Mucosa of stomach (tissue), 1 donor: ENCODE data around the gene ATG4B.

Experiments used
- H3K27me3 ChIP-seq: one replicate; pipeline ENCODE4 v1.7.0; 2013; ENCODE audit warnings: mild to moderate bottlenecking, low read length; ENCODE audit not compliant: control insufficient read depth, insufficient read depth
- H3K36me3 ChIP-seq: one replicate; pipeline ENCODE4 v1.7.0; 2013; ENCODE audit warnings: low read length; ENCODE audit not compliant: control insufficient read depth, insufficient read depth
- H3K4me1 ChIP-seq: one replicate; pipeline ENCODE4 v1.7.0; 2013; ENCODE audit warnings: mild to moderate bottlenecking, low read length; ENCODE audit not compliant: control insufficient read depth, insufficient read depth
- H3K4me3 ChIP-seq: one replicate; pipeline ENCODE4 v1.7.0; 2013; ENCODE audit warnings: low read length
- H3K9ac ChIP-seq: one replicate; pipeline ENCODE4 v1.7.0; 2013; ENCODE audit warnings: mild to moderate bottlenecking, low read length, moderate library complexity
- H3K9me3 ChIP-seq: one replicate; pipeline ENCODE4 v1.7.0; 2013; ENCODE audit warnings: mild to moderate bottlenecking, low read length, moderate library complexity; ENCODE audit not compliant: control insufficient read depth
- donor health status: Pancreatic carcinoma.

ATG4B gene

DNA sequence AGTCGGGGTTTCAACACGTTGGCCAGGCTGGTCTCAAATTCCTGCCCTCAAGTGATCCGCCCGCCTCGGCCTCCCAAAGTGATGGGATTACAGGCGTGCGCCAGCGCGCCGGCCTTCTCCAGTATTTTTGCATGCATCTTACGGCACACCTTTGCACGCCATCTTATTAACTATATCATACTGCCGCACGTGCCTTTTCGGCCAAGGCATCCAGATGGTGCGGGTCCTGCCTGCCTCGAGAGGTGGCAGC, 63.6 kb downstream of the ATG4B start:
- H3K36me3 ChIP-seq = no peaks in the 10 kb centered on the region
- H3K27me3 ChIP-seq = no peaks in the 10 kb centered on the region
- peak overlapping the region; percentile 72 for H3K9ac ChIP-seq
- peaks cover 7% of the 10 kb centered on the region for H3K4me1 ChIP-seq
- H3K4me3 ChIP-seq = no peak overlapping the region
- no peaks in the 10 kb centered on the region for H3K9me3 ChIP-seq

DNA sequence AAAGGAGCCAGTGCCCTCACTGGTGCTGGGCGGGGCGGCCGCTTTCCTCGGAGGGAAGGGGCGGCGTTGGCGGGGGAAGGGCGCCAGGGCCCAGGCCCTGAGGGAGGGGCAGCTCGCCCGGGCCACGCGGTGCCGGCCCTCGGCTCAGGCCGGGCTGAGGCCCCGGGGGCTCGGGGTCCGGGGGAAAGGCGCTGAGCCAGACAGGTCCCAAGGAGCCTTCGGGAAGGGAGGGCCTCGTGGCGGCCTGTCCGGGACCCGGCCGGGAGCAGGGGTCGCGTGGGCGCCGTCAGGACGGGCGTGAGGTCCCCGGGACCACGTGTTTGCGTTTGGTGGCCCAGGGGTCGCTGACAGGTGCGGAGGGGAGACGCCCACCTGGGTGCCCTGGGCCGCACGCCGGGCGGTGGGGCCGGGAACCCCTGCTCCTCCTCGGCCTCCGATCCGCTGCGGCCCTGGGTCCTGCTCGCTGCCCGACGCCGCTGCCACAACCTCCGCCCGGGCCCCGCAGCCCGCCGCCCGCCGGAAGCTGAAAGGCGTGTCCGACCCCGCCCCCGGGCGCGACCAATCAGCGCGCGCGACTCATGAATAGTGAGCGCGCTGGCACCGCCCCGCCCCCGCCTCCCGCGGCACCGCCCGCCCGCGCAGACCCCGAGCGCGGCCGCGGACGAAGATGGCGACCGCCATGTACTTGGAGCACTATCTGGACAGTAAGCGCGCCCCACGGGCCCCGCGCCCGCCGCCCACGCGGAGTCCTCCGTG, 64.1 kb downstream of the ATG4B start, which contains the start of gene ING5:
TSS of gene ING5 (plus strand) at position 641 of the 756 bp plus-strand sequence. CDS start at position 668, 27 bp downstream.
- H3K27me3 ChIP-seq = no peaks in the 10 kb centered on the region
- peak within 1 kb of the TSS; percentile 41 for H3K4me3 ChIP-seq
- H3K4me1 ChIP-seq = peaks cover 7% of the 10 kb centered on the region
- no peaks in the 10 kb centered on the region for H3K36me3 ChIP-seq
- H3K9ac ChIP-seq = peak within 1 kb of the TSS; percentile 75
- no peaks in the 10 kb centered on the region for H3K9me3 ChIP-seq

DNA sequence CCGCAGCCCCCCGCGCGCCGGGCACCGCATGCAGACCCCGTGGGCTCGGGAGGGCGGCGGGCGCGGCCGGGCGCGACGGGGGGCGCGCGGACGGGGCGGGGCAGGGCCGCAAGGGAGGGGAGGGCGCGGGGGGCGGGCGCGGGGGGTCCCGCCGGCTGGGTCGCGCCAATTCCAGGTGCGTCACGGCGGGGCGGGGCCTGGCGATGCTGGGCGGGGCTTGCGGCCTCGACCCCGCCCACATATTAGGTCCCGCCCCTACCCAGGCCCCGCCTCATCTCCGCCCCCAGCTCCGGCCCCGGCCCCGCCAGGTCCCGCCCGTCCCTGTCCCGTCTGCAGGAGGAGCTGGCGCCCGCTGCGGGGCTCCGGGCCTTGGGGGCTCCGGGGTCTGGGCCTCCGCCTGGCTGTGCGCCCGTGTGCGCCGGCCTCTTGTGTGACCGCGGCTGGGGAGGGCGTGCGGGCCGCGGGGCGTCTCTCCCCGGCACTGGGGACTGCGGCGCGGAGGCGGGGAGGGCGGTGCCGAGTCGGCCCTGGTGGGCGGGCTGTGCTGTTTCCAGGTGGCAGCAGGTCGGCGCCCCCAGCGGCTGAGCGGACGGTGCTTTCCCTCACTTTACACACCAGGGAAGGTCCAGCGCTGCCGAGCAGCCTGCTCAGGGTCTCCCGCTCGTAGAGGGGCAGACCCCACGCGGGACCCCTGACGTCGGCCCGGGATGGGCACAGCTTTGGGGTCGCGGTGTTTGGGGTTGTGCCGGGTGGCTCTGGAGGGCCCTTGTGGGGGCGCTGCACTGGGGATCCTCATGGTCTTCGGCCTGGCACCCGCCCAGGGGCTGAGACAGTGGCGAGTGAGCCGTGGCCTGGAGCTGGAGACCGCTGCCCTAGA, 64.9 kb downstream of the ATG4B start:
- Histone ChIP-seq H3K4me3 (peak overlapping the region; percentile 41), H3K4me1 (peaks cover 7% of the 10 kb centered on the region), H3K9ac (peak overlapping the region; percentile 75)

DNA sequence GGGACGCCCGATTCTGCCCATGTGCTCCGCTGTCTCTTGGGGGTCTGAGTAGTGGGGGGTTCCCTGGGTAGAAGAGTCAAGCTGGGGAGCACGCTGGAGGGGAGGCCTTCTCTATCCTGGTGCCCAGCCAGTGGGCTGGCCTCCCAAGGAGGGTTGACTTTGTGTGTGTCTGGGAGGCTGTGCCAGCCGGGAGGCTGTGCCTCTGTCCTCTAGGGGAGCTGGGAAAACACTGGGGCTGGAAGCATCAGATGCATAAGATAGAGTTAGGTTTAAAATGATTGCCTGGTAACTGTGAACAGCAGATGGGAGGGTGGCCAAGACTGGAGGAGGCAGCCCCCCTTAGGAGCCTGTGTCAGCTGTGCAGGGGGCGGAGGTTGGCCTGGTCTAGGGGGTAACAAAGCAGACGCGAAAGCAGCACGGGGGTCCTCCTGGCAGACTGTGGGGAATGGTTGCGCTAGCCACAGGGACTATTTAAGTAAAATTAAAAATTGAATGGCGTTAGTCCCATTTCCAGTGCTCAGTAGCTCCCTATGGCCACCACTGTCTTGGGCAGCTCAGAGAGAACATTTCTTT, 65.6 kb downstream of the ATG4B start:
- no peaks in the 10 kb centered on the region for H3K9me3 ChIP-seq
- H3K4me3 ChIP-seq = peak overlapping the region; percentile 41
- peak overlapping the region; percentile 75 for H3K9ac ChIP-seq
- H3K36me3 ChIP-seq = no peaks in the 10 kb centered on the region
- H3K4me1 ChIP-seq = peaks cover 7% of the 10 kb centered on the region
- no peaks in the 10 kb centered on the region for H3K27me3 ChIP-seq

More for the DNA sequence above, 64.9 kb downstream of the ATG4B start:
- Histone ChIP-seq H3K9me3 (no peaks in the 10 kb centered on the region), H3K27me3 (no peaks in the 10 kb centered on the region), H3K36me3 (no peaks in the 10 kb centered on the region)

DNA sequence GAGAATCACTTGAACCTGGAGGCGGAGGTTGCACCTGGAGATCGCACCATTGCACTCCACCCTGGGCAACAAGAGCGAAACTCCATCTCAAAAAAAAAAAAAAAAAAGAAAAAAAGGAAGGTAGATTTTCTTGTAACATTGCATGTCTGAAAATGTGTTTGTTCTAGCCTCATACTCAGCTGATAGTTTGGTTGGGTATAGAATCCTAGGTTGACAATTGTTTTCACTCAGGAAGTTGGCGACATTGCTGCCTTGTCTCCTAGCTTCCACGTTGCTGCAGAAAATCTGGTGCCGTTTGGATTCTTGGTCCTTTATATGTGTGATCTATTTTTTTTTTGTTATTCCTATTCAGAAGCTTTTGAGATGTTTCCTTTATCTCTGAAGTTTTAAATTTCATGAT, 69.0 kb downstream of the ATG4B start:
- no peaks in the 10 kb centered on the region for H3K27me3 ChIP-seq
- H3K9me3 ChIP-seq = no peaks in the 10 kb centered on the region
- no peak overlapping the region for H3K4me3 ChIP-seq
- peaks cover 4% of the 10 kb centered on the region for H3K36me3 ChIP-seq
- H3K4me1 ChIP-seq = peaks cover 7% of the 10 kb centered on the region
- H3K9ac ChIP-seq = no peak overlapping the region

DNA sequence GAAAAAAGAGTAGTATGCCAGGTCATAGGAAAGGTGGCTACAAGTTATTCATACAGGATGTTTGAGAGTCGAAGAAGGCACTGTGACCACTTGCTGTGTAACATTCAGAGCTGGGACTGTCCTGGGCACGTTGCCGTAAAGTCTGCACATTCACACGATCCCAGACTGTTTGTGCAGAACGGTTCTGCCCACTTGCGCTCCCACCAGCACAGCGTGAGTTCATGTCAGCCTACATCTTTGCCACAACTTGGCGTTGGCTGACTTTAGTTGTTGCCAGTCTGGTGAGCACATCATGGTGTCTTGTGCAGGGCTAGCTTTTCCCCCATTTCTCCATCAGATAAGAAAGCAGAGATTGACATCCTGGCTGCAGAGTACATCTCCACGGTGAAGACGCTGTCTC, 71.4 kb downstream of the ATG4B start:
- Histone ChIP-seq H3K36me3 (peaks cover 4% of the 10 kb centered on the region), H3K4me3 (no peak overlapping the region)

DNA sequence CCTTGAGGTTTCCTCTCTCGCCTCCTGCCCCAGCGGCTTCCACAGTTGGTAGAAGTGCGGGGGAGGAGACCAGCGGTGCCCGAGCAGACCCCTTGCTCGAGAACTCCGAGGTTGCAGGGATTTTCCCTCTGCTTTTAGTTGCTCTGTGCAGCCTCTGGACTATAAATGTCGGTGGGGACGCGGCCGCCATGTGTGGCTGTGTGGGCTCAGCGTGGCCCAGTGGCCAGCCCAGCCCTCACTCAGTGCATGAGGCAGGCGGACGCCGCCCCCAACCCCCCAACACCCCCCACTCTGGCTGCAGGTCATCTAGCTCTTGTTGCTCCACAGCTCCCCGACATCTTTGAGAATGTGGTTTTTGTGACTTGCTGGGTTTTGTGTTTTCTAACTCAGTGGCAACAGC, 81.6 kb downstream of the ATG4B start:
- no peaks in the 10 kb centered on the region for H3K27me3 ChIP-seq
- H3K4me3 ChIP-seq = no peak overlapping the region
- no peaks in the 10 kb centered on the region for H3K9me3 ChIP-seq
- H3K4me1 ChIP-seq = no peaks in the 10 kb centered on the region
- peaks cover 7% of the 10 kb centered on the region for H3K36me3 ChIP-seq
- H3K9ac ChIP-seq = no peak overlapping the region

More for the DNA sequence above, 71.4 kb downstream of the ATG4B start:
- Histone ChIP-seq H3K9me3 (no peaks in the 10 kb centered on the region), H3K9ac (no peak overlapping the region), H3K4me1 (no peaks in the 10 kb centered on the region), H3K27me3 (no peaks in the 10 kb centered on the region)

DNA sequence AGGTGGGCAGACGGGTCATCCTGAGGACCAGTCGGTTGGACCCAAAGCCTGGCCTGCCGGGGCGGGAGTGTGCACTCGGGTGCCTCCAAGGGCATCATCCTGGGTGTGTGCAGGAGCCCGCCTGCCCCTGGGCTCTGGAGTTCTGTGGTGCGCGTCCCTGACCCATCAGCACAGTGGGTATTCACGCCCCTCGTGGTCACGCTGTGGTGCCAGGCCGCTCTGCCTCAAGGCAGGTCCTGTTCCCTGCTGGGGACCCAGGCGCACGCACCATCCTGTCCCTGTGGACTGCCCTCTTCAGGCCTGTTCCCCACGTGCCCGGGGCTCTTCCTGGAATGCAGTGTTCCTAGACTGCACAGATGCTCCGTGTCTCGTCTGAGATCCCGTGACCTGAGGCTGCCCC, 82.6 kb downstream of the ATG4B start:
- peaks cover 7% of the 10 kb centered on the region for H3K36me3 ChIP-seq
- no peak overlapping the region for H3K4me3 ChIP-seq
- no peak overlapping the region for H3K9ac ChIP-seq
- H3K4me1 ChIP-seq = no peaks in the 10 kb centered on the region
- no peaks in the 10 kb centered on the region for H3K9me3 ChIP-seq
- H3K27me3 ChIP-seq = no peaks in the 10 kb centered on the region

DNA sequence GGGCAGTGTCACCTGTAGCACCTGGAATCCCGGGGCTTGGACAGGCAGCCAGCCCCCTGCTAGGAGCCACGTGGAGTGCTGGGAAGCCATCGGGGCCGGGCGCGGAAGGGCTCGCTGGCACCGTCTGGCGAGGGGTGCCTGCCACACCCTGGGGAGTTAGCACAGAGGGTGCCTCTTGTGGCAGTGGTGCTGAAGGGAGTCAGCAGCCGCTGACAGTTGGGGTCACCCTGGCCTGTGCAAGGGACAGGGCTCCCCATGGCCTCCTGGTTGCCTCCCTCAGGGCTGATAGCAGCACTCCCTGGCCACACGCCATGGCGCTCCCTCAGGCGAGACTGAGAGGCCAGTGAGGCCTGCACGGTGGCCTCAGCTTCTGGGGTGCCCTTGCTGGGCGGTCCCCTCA, 83.1 kb downstream of the ATG4B start:
- Histone ChIP-seq H3K36me3 (peaks cover 7% of the 10 kb centered on the region), H3K4me1 (no peaks in the 10 kb centered on the region), H3K27me3 (no peaks in the 10 kb centered on the region), H3K9ac (no peak overlapping the region), H3K4me3 (no peak overlapping the region), H3K9me3 (no peaks in the 10 kb centered on the region)

DNA sequence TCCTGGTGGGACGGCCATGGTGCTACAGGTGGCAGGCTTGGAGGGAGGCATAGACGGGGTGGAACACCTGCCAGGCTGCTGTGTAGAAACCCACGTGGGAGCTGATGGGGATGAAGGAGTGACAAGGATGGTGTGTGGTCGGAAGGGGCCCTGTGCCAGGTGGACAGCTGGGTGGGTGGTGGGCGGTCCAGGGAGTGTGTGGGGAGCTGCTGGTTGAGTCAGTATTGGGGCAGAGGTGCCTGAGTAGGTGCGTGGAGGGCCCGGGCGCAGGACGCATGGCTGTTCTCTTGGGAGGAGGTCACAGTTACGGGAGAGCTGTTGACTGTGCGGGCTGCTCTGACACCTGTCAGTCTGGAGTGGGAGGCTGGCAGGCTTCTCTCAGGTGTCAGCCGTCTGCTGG, 84.4 kb downstream of the ATG4B start:
- Histone ChIP-seq H3K4me1 (no peaks in the 10 kb centered on the region), H3K9ac (no peak overlapping the region), H3K9me3 (no peaks in the 10 kb centered on the region), H3K36me3 (peaks cover 7% of the 10 kb centered on the region), H3K4me3 (no peak overlapping the region), H3K27me3 (no peaks in the 10 kb centered on the region)

DNA sequence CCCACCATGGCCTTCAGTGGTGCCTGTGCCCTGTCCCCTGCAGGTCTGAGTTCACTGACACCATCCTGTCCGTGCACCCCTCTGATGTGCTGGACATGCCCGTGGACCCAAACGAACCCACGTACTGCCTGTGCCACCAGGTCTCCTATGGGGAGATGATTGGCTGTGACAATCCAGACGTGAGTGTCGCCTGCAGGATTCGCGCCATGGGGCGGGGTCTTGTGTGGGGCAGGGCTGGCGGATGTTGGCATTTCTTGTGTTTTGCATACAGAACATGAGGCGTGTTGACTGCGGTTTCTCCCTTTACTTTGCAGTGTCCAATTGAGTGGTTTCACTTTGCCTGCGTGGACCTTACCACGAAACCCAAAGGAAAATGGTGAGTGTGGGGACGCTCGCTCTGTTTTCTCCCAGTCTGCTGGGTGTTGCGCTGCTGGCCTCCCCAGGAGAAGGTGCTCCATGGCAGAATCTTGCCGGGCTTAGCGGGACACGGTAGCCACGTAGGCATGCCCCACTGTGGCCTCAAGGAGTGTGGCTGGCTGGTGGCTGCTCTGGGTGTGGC, 85.5 kb downstream of the ATG4B start:
- Histone ChIP-seq H3K36me3 (peaks cover 7% of the 10 kb centered on the region), H3K27me3 (no peaks in the 10 kb centered on the region), H3K9ac (no peak overlapping the region), H3K9me3 (no peaks in the 10 kb centered on the region), H3K4me1 (no peaks in the 10 kb centered on the region), H3K4me3 (no peak overlapping the region)
